ENCODE results near the gene DHODH.

- TF ChIP-seq YY1 (IDR thresholded peaks at IDR 0.05; ENCODE audit: insufficient read depth, insufficient read length) (no peak), SUZ12 (IDR thresholded peaks at IDR 0.05; ENCODE audit: extremely low read depth, insufficient read depth, insufficient read length) (no peak), ZNF274 (IDR thresholded peaks at IDR 0.05; ENCODE audit: low read depth, low read length) (no peak)
Measured at GRCh38 chr16:72049110-72049509, 40.6 kb downstream of the DHODH start.

Data from NT2/D1 (cell line).